Measurements from ENCODE around the gene MYLK.

Gene MYLK

GRCh38 chr3:123832692-123833397, 51.3 kb downstream of the MYLK start:
- no peak for DNase-seq

- no peak for DNase-seq
These were observed 52.7 kb downstream of the MYLK start for GRCh38 chr3:123831420-123831819.

- DNase-seq, result no peak
These were observed 62.2 kb downstream of the MYLK start for GRCh38 chr3:123821920-123822319.

DNA sequence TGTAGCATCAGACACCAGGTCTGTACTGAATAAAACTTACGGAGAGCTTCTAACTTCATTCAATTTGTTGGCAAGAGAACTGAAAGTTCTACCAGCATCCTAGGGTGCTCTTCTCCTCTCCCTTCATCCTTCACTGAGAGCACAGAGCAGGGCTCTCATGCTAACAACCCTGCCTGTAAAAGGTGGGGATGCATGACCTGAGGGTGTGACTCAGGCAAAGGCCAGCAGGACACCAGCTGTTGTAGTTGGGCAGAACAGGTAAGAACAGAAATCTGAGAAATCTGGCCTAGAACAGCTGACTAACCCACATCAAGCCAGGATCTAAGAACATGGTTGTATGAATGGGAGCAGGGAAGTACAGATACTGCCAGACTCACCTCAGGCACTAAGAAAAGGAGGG, 64.2 kb downstream of the MYLK start:
- no peak for DNase-seq

DNA sequence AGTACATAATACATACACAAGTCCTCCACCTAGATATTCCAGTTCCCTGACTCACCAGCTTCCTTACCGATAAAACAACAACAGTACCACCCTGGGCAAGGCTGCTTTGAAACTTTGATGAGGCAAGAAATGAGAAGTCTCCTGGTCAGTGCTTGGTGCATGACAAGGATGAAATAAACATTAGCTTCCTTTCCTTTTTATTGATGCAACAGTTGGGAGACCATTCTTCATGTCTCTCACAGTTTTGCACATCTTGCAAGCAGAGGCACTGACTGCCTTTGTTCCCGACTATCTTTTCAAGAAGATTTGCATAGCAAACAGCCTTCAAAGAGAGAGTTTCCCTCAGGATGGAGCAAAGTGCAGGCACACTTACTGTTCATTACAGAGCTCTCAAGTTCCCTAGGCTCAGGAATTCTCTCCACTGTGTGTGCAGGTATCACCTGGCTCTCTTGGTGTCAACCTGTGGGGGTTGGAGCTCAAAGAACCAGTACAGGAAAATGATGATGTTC, 65.2 kb downstream of the MYLK start:
- DNase-seq, result no peak

GRCh38 chr3:123818324-123818920, 65.7 kb downstream of the MYLK start:
- DNase-seq, result no peak

GRCh38 chr3:123817413-123817812, 66.7 kb downstream of the MYLK start:
- no peak for DNase-seq

- no peak for DNase-seq
These were observed 67.4 kb downstream of the MYLK start for GRCh38 chr3:123816673-123817207.

GRCh38 chr3:123815981-123816380, 68.2 kb downstream of the MYLK start:
- no peak for DNase-seq

DNA sequence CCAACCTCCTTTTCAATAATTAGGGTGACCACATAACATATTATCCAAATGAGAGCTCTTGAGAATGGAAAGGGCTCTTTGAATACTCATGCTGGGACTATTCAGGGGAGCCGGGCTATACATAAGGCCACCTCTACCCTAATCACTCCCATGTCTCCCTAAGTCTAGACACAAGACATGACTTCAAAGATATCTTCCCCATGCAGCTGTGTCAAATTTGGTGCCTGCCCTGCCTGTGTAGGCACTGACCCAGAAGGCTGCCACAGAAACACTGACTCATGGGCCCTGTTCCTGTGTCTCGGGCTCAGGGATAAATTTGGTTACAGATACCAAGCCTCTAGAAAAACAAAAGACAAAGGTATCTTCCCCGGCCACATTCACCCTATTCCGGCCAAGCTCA, 70.3 kb downstream of the MYLK start:
- no peak for DNase-seq

DNA sequence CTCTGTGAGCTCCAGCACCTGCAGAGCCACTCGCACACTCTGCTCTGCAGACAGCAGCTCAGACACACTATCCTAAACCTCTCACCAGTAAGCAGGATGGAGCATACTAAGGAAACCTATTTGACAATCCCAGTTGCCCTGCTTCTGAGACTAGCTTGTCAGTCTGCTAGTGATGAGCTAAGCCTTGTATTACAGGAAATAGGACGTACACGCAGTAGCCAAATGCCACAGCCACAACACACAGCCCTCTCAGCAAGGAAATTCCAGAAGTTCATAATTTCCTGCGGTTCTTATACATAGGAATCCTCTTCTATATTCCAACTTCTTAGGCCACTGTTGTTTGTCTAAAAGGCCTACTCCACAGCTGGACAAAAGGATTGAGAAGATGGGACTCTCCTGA, 74.5 kb downstream of the MYLK start:
- no peak for DNase-seq

DNA sequence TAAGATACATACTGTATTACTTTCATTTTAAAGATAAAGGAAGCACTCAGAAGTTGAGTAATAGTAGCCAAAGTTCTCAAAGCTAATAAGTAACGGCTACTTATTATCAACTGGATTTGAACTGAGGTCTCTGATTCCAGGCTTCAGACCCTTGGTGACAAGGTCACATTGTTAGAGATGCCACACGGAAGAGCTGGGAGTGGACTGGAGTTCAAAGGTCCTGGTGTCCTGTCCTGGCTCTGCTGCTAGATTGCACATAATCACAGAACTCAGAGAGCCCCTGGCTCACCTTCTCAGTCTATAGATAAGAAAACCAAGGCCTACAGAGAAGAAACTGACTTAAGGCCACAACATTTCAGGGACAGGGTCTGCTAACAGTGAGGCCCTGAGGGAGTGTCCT, 75.3 kb downstream of the MYLK start:
- DNase-seq, result no peak

DNA sequence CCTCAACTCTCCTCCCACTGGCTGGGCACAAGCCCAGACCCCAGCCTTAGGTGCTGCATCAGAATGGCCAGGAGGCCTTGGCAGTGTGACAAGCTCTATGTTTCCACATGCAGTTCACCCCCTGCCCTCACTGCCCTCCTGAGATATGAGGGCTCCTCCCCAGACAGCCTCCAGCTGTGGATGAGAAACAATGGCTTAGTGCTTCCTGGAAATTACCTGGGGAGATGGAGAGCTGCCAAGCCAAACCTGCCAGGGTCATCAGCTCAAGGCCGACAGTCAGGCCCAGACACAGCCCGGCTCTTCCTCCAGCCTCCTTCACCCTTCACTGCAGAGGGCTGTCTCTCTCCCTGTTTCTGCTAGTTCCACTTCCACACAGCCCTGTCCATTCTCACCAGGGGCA, 76.3 kb downstream of the MYLK start:
- no peak for DNase-seq

DNA sequence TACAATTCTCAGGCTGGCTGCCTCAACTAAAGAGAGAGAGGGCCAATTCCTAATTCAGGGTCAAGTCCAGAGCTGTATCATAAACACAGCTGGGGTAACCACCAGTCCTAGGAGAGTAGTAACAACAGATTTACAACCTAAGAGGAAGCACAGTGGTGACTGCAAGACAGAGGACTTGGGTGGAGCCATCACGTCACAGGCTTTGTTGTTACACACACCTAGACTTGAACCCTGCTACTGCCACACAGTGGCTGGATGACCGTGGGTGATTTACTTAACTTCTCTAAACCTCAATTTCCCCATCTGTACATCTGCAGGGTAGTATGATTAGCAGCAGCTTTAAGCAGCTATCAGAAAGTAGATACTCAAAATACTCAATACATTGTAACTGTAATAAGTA, 78.6 kb downstream of the MYLK start:
- DNase-seq, result no peak

- DNase-seq, result no peak
These were observed 79.0 kb downstream of the MYLK start for GRCh38 chr3:123805101-123805500.

GRCh38 chr3:123804676-123805075, 79.5 kb downstream of the MYLK start:
- DNase-seq, result no peak

DNA sequence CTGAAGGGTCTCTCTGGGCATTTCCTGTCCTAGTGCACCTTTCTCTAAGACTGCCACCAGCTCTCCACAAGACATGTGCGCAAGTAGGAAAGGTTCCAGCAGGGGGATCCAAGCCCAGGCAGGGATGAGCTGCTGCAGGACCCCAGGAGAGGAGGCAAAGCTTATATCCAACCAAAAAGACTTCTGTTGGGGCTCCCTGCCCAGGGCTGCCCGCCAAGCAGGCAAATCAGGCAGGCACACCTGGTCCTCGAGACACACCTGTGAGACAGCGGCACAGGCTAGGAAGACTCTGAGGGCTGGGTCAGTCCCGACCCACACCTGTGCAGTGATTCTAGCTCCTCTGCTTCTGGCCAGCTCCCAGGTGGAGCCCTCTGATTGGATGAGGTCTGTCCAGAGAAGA, 80.6 kb downstream of the MYLK start:
- no peak for DNase-seq

DNA sequence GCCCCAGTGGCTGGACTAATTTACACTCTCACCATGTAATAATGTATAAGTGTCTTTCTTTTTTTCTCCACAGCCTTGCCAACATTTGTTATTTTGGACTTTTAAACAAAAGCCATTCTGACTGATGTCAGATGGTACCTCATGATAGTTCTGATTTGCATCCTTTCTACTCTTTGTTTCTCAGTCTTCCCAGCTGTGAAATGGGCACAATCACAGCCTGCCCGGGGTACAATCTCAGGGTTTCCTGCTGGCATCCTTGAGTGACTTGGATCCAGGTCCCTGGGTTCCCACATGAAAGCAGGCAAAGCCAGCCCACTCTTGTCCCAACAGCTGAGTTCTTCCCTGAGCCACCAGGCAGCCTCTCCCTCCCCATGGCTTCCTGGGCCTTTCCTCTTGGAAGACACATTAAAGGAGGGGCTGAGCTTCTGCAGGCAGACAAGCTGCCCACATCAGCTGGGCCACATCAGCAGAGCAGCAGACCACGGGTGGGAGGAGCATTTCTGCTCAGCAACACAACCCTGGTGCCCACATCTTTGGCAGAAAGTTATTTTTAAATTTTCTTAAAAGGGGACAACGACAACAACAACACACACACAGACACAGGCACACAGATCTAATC, 82.0 kb downstream of the MYLK start:
- DNase-seq, result no peak

DNA sequence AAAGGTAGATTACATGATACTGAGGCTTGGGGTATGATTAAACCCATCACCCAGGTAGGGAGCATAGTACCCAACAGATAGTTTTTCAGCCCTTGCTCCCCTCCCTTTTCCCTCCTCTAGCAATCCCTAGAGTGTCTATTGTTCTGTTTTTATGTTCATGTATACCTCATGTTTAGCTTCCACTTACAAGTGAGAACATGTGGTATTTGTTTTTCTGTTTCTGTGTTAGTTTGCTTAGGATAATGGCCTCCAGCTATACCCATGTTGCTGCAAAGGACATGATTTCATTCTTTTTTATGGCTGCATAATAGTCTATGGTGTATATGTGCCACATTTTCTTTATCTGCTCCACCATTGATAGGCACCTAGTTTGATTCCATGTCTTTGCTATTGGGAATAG, 82.7 kb downstream of the MYLK start:
- no peak for DNase-seq

DNA sequence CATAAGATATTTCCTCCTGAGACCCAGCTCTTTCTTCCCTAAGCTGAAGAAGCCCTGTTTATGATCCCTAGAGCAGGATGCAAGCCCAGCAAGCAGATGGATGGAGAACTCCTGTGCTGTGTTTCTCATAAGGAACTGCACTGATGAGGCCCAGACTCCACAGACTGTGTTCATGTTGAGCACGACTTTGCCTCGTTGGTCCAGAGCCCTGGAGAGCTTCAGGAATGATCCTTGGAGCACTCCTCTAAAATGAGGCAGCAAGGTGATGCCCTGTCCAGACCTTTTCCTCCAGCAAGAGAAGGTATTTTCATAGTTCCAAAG, 83.8 kb downstream of the MYLK start:
- DNase-seq, result no peak

GRCh38 chr3:123799544-123800361, 84.4 kb downstream of the MYLK start:
- DNase-seq, result peak; percentile 33

GRCh38 chr3:123798550-123798949, 85.6 kb downstream of the MYLK start:
- no peak for DNase-seq
